CD4-positive, alpha-beta T cell treated with Interleukin-12 subunit alpha and Interleukin-12 subunit beta, for 1 hour (primary cell): ENCODE data around the gene DAP.
A peak's percentile ranks its signal among the peaks of the same experiment; 100 is the strongest.

ENCODE experiments used
- DNase-seq: peaks from one replicate; pipeline ENCODE4 v3.0.0-alpha.2; 2020

DAP gene

DNA sequence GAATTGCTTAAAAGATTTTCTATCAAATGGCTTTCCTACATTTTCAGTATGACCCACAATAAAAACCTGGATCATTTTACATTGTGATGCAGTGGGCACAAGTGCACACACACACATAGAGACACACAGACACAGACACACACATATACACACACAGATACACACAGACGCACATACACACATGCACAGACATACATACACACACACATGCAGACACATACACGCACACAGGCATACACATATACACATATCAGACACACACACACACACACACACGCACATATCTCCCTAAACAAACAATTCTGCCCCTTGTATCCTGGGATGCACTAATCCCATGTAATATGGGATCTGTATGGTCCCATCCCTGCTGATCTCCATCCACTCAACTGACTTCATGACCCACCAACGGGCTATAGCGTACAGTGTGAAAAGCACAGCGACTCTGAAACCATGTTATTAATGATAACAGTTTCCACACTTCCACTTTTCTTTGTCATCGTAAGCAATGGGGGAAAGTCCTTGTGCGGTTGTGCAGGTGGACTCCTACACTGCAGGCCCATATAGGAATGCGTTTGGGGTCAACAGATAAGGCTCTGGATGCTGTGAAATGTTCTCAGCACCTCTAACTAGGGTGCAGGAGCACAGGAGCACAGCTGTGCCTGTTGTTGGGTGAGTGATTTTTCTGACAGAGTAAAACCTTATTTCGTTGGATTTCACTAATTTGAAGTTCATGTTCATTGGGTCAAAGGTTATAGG, 52.7 kb downstream of the DAP start:
- DNase-seq: no peak

DNA sequence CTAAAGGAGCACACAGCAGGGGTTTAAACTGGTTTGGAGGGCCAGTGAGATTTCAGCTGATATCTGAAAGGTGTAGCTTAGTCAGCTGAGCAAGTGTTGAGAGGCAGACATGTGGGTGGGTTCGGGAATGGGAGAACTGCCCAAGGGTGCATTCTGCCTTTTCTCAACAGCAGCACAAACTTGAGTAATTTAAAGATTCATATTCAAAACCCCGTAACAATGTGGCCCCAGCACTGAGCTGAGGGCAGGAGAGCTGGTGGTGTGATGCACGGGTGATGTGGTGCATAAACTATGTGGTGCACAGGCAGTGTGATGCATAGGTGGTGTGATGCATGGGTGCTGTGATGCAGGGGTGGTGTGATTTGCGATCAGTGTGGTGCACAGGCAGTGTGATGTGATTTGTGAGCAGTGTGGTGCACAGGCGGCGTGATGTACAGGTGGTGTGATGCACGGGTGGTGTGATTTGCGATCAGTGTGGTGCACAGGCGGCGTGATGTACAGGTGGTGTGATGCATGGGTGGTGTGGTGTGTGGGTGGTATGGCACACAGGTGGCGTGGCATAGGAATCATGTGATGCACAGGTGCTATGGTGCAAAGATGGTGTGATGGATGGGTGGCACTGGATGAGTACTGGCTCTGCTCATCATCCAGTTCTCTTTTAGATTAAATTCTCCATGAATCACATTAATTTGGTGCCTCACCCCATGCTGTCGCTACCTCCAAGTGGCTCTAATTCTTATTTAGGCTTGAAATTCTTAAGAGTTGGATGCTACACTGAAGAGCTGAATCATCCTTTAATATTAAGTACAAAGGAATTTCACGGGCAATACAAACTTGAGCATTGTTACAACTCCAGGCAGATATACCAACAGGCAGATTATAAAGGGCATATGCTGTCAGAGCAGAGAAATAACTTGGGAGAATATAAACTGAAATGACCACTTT, 53.6 kb downstream of the DAP start:
- no peak for DNase-seq

DNA sequence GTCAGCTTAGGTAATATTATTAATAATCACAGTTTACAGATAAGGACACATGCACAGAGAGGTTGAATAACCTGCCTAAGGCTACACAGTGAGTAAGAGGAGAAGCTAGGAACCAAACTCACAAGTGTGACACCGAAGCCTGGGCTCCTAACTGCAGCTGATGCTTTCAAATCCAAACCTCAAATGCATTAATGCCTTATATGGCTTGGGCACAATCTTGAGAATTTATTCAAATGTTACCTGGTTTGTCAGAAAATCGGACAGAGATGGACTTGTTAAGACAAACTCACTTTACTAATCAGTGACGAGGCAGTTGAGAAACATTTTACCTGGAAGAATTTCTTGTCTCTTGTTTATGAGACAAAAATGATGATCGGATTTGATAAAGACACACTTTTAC, 54.7 kb downstream of the DAP start:
- DNase-seq: no peak

DNA sequence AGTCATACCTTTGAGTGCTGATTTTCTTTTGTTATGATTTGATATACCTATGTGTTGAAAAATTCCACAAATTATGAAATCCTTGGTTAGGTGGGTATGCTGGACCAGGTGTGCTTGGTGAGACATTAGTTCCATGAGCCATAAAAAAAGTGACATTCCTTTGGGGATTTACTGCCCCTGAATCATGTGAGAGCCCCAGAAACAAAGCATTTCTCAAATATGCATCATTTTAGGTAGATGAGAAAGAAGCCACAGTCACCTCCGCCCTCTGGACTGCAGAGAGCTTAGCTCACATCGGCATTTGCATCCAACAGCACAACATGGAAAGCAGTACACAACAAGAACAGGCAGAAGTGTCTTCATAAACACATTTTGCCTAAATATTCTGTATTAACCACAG, 55.3 kb downstream of the DAP start:
- no peak for DNase-seq

DNA sequence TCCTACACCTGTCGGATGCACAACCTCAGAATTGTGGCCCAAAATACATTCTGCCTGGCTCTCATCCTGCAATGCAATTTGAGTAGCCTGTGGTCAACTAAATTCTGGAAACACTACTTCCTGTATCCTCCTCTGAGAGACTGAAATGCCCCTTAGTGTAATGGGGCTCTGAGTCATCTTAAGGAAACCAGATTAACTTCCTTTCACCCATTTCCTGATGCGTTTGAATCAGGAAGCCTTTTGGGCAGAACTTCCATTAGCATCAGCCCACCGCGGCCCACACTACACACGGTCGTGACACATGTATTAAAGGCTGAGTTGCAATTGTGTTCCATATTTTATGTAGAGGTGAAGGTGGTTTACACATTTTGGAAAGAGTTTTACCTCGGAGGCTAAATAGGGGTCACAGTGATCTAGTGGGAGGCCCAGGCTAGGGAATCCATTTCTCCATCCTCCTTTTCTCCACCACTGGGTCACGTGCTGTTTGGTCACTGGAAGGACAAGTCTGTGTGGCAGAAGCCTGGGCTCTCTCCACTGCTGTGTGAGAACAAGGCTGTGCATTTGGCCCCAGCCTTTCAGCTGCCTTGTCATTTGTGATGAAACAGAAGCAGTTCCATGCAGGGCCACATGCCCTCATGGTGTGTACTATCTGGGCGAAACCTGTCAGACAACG, 55.9 kb downstream of the DAP start:
- DNase-seq: no peak

DNA sequence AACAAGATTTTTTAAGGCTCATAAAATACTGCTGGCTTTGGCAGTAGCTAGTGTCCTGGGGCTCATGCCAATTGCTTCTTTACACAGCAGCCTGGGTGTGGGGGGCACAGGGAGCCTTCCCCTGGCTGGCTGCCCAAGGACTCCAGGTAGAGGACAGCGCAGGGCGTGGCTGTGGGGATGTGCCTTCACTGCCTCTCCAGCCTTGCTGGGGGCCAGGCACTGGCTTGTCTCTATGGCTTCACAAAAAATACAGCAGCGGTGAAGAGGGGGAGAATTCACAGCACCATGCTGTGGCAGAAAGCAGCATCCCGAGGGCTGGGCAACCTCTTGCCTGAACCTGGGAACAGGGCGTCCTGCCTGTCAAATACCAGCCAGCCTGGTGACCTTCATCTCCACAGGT, 57.4 kb downstream of the DAP start:
- no peak for DNase-seq

DNA sequence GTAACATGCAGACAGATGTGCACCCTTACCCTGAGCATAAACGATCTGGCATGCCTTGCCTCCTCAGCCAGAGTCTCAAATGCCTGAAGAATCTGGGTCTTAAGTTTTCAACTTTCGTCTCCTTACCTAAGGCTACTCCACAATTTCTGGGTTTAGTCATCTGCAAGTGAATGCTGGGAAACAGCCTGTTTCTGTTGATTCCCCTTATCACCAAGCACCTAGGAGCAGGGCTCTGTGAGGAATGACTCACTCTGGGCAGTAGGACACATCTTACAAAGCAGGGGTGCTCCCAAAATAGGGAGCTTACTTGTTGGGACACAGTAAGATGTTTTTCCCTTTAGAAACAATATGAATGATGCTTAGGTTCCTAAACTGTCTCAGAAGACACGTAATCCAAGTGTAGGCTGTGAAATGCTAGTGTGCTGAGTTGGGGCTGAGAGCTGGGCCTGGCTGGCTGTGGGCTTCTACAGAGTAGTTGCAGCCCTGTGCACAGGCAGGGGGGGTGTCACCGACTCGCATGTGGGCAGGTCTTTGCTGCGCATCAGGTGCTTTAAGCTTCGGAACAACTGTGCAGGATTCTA, 58.0 kb downstream of the DAP start:
- DNase-seq: no peak

DNA sequence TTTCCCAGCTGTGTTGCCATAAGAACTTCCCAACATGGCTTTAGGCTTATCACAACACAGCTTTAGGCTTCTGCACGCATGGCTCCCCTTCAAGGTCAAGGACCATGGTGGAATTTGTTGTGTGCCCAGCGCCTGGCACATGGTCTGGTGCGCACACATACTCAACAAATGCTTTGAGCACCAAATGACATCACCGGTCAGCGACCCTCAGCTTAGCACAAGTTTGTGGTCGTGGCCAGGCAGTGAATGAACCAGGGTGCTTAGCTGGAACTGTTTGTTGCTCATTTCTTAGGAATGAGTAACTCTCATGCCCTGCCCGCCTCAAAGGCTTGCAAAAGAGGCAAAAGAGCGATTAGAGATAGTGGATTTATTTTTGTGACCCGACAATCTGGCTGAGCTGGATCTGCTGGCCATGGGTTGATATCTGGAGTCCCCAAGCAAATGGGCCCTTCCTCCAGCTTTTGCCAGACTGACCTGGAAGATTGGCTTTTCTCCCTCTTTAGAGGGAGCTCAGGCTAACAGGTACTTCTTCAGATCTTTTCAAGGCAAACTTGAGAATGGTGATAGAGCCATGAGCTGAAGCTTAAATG, 58.9 kb downstream of the DAP start:
- DNase-seq: no peak

DNA sequence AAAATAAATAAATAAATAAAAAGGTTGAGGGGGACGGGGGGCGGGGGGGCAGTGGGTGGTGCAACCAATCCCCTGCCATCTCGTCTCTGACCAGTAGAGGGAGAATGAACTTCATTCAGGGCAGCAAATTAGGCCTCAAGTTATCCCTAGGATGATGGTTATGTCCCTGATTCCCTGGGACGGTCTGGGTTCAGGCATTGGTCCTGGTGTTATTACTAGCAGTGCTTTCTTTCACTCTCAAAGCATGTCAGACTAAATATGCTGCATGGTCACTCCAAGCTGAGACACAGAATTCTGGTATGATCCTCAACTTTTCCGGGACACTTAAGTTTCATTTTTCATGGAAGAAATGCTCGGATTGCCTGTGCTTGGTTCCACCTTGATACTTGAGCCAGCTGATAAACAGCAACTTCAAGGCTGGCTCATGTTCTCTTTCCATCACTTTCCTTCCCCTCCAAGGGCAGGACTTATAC, 59.4 kb downstream of the DAP start:
- DNase-seq: peak; percentile 30

DNA sequence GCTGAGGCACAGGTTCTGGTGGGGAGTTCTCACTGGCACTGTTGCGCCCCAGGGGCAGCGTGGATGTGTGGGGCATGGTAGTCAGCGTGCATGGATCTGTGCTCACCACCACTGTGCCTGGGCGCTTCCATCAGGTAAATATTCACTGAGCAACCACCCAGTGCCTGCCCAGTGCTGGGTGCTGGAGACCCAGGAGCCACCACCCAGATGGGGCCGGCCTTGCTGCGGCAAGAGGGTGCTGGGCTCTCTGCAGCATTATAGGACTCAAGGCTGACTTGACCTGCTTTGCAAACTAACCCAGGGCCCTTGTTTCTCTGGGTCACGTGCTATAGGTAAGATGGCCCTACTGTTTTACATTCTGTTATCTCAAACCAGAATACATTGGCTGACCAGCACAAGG, 60.5 kb downstream of the DAP start:
- DNase-seq: no peak

DNA sequence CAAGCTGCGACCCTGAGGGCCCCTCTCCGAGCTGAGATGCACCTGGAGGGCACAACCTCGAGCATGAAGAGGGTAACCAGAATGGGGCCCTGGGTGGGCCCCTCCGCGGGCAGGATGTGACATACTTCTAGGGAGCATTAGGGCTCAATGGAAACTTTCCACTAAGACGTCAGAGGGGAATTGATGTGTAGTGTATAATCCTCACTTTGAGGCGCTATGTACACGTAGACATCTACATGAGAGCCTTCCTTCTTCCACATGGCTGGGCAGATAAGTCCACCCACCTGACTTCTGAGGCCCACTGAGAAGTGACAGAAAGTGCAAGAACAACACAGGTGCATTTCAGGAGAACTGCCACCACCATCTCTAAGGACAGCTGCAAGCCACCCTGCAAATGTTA, 61.0 kb downstream of the DAP start:
- no peak for DNase-seq

DNA sequence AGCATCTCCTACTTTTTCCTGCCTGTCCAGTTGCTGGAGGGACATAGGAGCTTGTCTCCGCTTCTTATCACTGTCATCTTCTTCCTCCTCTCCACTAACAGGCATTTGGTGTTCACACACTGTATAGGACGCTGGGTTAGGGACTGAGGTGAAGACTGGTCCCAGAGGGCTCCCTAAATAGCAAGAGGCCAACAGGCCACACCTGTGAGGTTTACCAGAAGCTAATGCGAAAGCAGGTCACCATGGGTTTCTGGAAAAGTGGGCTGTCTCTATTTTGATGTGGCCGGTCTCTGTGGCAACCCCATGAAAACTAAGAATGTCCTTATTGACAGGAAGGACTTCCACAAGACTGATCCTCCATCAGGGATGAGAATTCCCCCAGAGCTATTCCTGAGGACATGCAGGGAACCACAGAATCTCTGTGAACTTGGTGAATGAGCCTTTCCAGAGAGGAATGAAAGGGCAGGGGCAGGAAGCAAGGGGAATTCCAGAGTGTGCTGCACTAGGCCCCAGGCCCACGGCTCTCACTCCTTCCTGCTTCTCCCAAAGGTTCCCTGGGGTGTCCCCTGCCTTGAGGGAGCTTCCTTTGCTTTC, 61.7 kb downstream of the DAP start:
- DNase-seq: no peak

DNA sequence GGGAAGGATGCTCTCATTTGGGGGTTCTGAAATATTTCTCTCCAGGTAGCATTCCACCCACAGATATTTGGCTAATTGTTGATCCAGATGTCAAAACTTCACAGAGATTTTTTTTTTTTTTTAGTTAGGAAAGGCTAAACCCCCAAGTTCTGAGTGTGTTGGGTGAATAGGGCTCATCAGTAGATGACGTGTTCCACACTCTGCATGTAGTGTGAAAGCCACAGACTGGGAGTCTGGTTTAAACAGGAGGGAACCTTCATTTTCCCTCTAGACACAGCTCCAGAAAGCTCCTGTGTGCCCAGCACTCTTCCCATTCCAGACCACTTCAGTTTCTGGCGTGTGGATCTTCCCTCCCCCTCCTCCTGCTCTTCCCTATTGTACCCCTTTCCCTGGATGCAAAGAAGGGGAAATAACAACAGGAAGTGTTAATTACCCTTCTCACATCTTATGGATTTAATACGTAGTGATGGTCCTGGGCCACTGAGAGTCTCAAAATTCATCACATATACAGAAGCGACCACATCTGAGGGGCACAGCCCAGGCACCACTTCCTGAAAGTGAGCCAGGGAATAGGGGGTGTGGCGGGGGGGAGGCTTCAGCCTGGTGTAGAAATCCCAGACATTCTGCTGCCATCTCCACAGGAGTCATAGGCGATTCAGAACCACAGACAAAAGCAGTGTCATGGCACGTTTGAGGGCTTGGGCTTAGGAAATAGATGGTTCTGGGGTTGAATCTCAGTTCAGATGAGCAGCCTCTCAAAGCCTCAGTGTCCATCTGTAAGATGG, 65.1 kb downstream of the DAP start:
- no peak for DNase-seq

DNA sequence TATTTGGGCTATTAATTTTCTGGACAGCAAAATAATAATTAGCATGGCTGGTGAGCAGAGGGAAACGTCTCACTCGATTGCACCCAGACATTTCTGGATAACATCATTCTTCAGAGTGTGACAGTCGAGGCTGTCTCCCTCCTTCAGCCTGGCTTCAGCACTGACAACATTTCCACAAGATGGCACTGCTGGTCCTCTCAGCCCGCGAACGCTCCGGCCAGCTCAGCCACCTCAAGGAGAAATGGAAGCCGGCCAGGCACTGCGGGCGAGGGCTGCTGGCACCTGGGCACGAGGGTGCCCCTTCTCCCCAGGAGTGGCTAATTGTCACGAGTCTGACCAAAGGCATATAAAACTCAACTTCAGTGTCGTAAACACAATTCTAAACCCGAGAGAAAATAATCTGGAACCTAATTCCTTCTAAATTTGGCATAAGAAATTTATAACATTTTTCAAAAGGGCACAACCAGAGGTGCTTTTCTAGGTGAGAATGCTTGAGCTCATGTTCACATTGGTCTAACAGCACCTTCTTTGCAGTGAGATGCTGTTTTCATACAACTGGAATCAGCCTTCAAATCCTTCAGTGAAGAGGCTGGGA, 65.9 kb downstream of the DAP start:
- peak; percentile 15 for DNase-seq

DNA sequence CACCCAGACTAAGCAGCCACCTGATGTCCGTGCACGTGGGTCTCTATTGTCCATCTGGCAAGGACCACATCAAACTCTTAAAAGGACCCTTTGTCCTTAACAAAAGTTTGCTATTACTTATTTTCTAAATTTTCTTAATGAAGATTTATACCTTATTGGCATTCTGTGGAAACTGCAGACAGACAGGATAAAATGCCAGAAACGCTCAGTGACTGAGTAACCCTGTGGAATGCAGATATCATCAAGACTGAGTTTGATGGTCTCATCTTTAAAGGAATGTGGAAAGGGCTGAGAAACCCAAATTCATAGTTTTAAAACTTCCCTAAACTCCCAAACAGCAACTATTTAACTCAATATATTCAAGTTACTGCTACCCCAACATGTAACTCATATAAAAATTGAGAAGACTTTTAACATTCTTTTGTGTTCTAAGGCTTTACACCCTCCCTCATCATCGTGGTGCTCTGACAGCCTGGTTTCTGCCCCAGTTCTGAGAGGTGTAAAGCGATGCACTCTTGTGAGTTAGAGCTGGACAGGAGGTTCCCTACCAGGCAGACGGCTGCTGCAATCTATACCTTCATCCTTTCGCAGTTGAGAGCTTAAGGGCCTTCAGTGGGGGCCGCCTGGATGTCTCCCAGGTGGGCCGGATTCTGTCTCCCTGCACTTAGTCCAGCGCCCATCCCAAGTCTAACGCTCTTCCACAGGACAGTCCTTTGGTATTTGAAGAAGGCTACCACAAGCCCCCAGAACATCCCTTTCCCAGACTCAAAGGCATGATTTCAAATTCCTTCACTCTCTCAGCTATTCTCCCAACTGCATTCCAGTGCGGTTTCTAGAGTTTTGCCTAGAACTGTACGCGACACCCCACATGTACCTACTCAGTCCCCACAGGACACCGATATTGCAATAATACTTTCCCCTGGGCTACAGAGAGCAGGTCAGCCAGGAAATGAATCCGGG, 68.9 kb downstream of the DAP start:
- no peak for DNase-seq

DNA sequence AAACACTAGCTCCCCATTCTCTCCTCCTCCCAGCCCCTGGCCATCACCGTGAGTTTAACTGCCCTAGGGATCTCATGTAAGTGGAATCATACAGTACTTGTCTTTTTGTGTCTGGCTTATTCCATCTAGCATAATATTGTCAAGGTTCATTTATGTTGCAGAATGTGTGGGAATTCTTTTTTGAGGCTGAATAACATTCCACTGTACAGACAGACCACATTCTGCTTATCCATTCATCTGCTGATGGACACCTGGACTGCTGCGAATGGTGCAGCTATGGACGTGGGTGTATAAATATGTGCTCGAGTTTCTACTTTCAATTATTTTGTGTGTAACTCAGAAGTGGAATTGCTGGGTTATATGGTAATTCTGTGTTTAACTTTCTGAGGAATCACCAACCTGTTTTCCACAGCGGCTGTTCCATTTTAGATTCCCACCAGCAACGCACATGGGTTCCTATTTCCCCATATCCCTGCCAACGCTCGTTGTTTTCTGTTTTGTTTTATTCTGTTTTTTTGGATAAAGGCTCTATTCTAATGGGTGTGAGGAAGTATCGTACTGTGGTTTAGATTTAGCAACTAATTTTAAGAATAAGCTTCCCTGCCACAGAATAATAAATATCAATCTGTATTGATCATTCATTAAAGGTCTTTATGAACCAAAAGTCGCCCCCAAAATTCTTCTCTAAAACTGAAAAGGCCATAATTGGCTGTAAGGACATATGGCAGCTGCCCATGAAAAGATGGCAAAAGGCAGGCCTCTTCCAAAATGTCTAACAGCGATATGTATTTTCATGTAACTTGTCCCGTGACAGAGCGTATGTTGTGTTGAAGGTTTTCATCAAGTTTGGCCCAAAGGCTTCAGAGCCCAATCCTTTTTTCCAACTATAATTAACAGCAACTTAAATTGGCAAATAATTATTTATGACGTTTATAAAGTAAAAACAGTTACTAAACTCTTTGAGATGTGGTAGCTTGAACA, 70.3 kb downstream of the DAP start:
- no peak for DNase-seq

DNA sequence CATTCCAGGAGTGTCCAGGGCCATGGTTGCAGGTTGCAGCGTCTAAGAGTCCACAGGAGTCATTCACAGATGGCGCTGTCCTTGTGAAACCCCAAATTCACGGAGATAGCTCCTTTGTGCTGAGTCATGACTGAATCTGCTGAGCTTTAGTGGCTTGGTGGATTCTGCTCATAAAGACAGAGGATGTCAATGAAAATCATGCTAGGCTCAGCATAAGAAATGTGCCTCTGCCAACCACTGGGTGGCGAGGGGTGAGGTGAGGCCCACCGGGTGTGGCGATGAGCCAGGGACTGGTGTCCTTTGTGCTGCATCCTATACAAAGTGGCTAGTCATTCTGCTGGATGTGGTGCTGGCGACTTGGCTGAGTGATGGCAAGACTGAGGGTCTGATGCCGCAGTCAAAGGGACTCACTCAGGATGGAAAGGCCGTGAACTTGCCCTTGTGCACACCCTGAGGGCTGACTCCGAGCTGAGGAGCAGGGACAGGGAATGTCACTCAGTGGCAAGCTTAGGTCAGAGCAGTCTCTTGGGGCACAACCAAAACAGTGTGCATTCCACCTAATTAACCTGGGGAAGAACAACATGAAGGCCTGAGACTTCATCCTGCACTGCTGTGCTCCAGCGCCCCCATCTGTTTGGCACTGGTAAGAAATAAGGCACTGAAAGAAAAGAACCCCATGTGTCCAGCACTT, 71.5 kb downstream of the DAP start:
- no peak for DNase-seq

DNA sequence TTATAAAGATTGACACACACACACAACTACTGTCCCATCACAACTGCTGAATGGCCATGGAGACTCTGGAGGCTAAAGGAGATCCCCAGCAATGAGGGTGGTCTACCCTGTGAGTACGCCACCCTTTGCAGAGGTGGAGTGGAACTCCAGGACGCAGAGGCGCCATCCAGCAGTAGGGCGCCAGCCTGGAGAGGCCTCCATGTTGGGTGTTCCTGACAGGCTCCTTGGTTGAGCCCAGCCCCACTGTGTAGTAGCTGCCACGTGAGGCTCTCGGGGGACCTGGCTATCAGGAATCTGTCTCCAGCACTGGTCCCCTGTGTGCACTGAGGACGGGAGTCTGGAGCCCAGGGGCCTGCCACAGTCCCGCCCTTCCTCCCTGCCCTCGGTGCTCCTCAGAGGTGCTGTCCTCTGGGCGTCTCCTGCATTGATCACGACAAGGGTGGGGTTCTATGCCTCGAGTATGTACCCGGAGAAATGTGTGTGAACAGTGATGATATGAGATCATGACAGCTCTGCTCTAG, 72.3 kb downstream of the DAP start:
- no peak for DNase-seq
